ENCODE results near the gene KLHL8. TPM values are rescaled to one million over a fixed set of nuclear protein-coding genes. Genes with fewer than 3 reads are reported as not detected.

The KLHL8 gene
- polyA plus RNA-seq, 1 donor from 2014 or later: 15.0 TPM

- Histone ChIP-seq H3K4me2 (ENCODE audit: low read length) (no peak overlapping the region), H3K27me3 (ENCODE audit: insufficient read depth, low read depth, low read length) (no peaks in the 10 kb centered on the region), H3K9ac (ENCODE audit: low read length) (no peak overlapping the region), H3K9me3 (ENCODE audit: low read length) (no peaks in the 10 kb centered on the region), H2AFZ (ENCODE audit: low read depth, low read length) (no peak overlapping the region), H3K27ac (ENCODE audit: low read length) (no peak overlapping the region), H4K20me1 (ENCODE audit: insufficient read depth) (no peaks in the 10 kb centered on the region), H3K79me2 (replicated peaks; ENCODE audit: insufficient read depth, low read length) (no peaks in the 10 kb centered on the region), H3K9me2 (ENCODE audit: insufficient read depth, low read length) (no peaks in the 10 kb centered on the region), H3K4me3 (ENCODE audit: low read length) (no peak overlapping the region), H3F3A (ENCODE audit: insufficient read depth, low read length, poor library complexity, severe bottlenecking) (no peaks in the 10 kb centered on the region), H3K36me3 (ENCODE audit: insufficient read depth, low read length) (no peaks in the 10 kb centered on the region)
- TF ChIP-seq MXI1 (conservative IDR thresholded peaks at IDR 0.05; ENCODE audit: poor library complexity, severe bottlenecking) (no peak), EP300 (conservative IDR thresholded peaks at IDR 0.05; ENCODE audit: poor library complexity, severe bottlenecking) (no peak), EZH2 (IDR thresholded peaks at IDR 0.05; ENCODE audit: borderline replicate concordance, insufficient read depth, low read length, poor library complexity, severe bottlenecking) (no peak), TAF1 (IDR thresholded peaks at IDR 0.05; ENCODE audit: low read depth) (no peak), RAD21 (conservative IDR thresholded peaks at IDR 0.05) (no peak), POLR2AphosphoS5 (IDR thresholded peaks at IDR 0.05) (no peak), SMC3 (conservative IDR thresholded peaks at IDR 0.05; ENCODE audit: poor library complexity) (no peak)
- TF ChIP-seq, protein P1, sequence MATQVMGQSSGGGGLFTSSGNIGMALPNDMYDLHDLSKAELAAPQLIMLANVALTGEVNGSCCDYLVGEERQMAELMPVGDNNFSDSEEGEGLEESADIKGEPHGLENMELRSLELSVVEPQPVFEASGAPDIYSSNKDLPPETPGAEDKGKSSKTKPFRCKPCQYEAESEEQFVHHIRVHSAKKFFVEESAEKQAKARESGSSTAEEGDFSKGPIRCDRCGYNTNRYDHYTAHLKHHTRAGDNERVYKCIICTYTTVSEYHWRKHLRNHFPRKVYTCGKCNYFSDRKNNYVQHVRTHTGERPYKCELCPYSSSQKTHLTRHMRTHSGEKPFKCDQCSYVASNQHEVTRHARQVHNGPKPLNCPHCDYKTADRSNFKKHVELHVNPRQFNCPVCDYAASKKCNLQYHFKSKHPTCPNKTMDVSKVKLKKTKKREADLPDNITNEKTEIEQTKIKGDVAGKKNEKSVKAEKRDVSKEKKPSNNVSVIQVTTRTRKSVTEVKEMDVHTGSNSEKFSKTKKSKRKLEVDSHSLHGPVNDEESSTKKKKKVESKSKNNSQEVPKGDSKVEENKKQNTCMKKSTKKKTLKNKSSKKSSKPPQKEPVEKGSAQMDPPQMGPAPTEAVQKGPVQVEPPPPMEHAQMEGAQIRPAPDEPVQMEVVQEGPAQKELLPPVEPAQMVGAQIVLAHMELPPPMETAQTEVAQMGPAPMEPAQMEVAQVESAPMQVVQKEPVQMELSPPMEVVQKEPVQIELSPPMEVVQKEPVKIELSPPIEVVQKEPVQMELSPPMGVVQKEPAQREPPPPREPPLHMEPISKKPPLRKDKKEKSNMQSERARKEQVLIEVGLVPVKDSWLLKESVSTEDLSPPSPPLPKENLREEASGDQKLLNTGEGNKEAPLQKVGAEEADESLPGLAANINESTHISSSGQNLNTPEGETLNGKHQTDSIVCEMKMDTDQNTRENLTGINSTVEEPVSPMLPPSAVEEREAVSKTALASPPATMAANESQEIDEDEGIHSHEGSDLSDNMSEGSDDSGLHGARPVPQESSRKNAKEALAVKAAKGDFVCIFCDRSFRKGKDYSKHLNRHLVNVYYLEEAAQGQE (IDR thresholded peaks at IDR 0.05; ENCODE audit: borderline replicate concordance): no peak
- TF ChIP-seq, protein P2, sequence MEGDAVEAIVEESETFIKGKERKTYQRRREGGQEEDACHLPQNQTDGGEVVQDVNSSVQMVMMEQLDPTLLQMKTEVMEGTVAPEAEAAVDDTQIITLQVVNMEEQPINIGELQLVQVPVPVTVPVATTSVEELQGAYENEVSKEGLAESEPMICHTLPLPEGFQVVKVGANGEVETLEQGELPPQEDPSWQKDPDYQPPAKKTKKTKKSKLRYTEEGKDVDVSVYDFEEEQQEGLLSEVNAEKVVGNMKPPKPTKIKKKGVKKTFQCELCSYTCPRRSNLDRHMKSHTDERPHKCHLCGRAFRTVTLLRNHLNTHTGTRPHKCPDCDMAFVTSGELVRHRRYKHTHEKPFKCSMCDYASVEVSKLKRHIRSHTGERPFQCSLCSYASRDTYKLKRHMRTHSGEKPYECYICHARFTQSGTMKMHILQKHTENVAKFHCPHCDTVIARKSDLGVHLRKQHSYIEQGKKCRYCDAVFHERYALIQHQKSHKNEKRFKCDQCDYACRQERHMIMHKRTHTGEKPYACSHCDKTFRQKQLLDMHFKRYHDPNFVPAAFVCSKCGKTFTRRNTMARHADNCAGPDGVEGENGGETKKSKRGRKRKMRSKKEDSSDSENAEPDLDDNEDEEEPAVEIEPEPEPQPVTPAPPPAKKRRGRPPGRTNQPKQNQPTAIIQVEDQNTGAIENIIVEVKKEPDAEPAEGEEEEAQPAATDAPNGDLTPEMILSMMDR (IDR thresholded peaks at IDR 0.05; ENCODE audit: poor library complexity, severe bottlenecking): no peak
Measured at GRCh38 chr4:87268411-87268810, 48.0 kb upstream of the KLHL8 start.

DNA sequence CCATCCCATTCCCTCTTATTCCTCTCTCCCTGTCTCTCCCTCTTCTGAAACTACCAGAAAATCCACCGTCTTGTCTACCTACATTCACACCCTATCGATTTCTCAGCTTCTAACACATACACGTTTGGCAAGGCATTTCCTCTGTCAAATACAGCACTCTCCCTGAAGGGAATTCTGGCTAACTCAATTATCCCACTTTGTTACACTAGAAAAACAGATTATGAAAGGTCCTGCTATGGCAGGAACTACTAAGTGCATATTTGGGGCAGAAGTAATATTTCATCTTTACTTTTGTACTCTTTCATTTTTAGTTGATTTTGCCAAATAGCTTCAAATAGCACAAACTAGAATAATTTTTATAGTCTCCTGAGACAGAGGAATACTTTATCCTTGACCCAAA, 46.6 kb upstream of the KLHL8 start:
- no peaks in the 10 kb centered on the region for H3K9me3 ChIP-seq (ENCODE audit: low read length)
- no peaks in the 10 kb centered on the region for H3K79me2 ChIP-seq (replicated peaks; ENCODE audit: insufficient read depth, low read length)
- H3K4me2 ChIP-seq (ENCODE audit: low read length): no peak overlapping the region
- H3K27ac ChIP-seq (ENCODE audit: low read length): no peak overlapping the region
- H3F3A ChIP-seq (ENCODE audit: insufficient read depth, low read length, poor library complexity, severe bottlenecking): no peaks in the 10 kb centered on the region
- H3K27me3 ChIP-seq (ENCODE audit: insufficient read depth, low read depth, low read length): no peaks in the 10 kb centered on the region
- no peaks in the 10 kb centered on the region for H3K36me3 ChIP-seq (ENCODE audit: insufficient read depth, low read length)
- H4K20me1 ChIP-seq (ENCODE audit: insufficient read depth): no peaks in the 10 kb centered on the region
- no peak overlapping the region for H2AFZ ChIP-seq (ENCODE audit: low read depth, low read length)
- TF ChIP-seq EP300 (conservative IDR thresholded peaks at IDR 0.05; ENCODE audit: poor library complexity, severe bottlenecking) (no peak), EZH2 (IDR thresholded peaks at IDR 0.05; ENCODE audit: borderline replicate concordance, insufficient read depth, low read length, poor library complexity, severe bottlenecking) (no peak), SMC3 (conservative IDR thresholded peaks at IDR 0.05; ENCODE audit: poor library complexity) (no peak), POLR2AphosphoS5 (IDR thresholded peaks at IDR 0.05) (no peak), MXI1 (conservative IDR thresholded peaks at IDR 0.05; ENCODE audit: poor library complexity, severe bottlenecking) (no peak), TAF1 (IDR thresholded peaks at IDR 0.05; ENCODE audit: low read depth) (no peak)
- TF ChIP-seq, protein P2 (IDR thresholded peaks at IDR 0.05; ENCODE audit: poor library complexity, severe bottlenecking): no peak
- TF ChIP-seq, protein P1 (IDR thresholded peaks at IDR 0.05; ENCODE audit: borderline replicate concordance): no peak
- no peak overlapping the region for H3K9ac ChIP-seq (ENCODE audit: low read length)
- no peak overlapping the region for H3K4me3 ChIP-seq (ENCODE audit: low read length)
- H3K9me2 ChIP-seq (ENCODE audit: insufficient read depth, low read length): no peaks in the 10 kb centered on the region

Data from neural cell (in vitro differentiated cells).